GM12891 (cell line): Measurements from ENCODE around the gene MS4A8.

Experiments
- POLR2A ChIP-seq: IDR thresholded peaks from 2 replicates; pipeline ENCODE4 v1.6.1; 2011; ENCODE audit warnings: low read depth, low read length, control low read depth
- POLR2AphosphoS5 ChIP-seq: IDR thresholded peaks from 2 replicates; pipeline ENCODE4 v1.6.1; 2011; ENCODE audit warnings: low read depth, low read length, control low read depth
- POU2F2 ChIP-seq: IDR thresholded peaks from 2 replicates; pipeline ENCODE4 v1.6.1; 2011; ENCODE audit warnings: low read depth, mild to moderate bottlenecking, control low read depth, low read length, moderate library complexity

DNA sequence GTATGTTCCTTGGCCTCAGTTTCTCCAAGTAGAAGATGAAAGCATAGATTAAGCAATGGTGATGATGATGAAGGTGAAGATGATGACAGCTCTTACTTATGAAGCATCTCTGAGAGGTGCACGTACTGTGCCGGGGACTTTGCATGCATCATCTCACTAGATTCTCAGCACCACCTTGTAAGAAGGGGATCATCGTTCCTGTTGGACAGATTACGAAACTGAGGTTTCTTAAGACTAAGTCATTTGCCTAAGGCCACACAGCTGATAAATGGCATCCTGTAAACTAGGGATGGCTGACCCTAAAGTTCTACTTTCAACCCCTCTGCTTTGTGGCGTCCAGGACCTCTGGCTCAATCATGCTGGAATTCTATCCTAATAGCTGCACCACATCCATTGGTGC is 65.9 kb downstream of the MS4A8 start:
- no peak; the same call in 1 of the 2 replicates for TF ChIP-seq POLR2AphosphoS5
- TF ChIP-seq POU2F2 = no peak
- no peak for TF ChIP-seq POLR2A
